ENCODE data around the gene KLHL21. TPM values are rescaled to one million over a fixed set of nuclear protein-coding genes. Genes with fewer than 3 reads are reported as not detected.

The KLHL21 gene
- total and polyA plus RNA-seq, 4 donors, result 8.7 to 30.4 (median 16.6) TPM

GRCh38 chr1:6603238-6603914 lies 707 bp upstream of the KLHL21 start:
- Histone ChIP-seq H3K9ac (ENCODE audit: low read depth in 1 of 2, low read length in 2 of 2) (peak overlapping the region; percentile 99), H3K9me3 (ENCODE audit: control insufficient read depth in 4 of 4, low read length in 3 of 4) (no peaks in the 10 kb centered on the region), H3K4me1 (ENCODE audit: control insufficient read depth in 4 of 4, insufficient read depth in 4 of 4, low read length in 3 of 4) (peaks cover 11 to 44% (median 33%) of the 10 kb centered on the region in 4 donors), H3K27ac (ENCODE audit: low read depth in 1 of 2, low read length in 2 of 2) (peak overlapping the region; percentile 98 to 100), H3K4me3 (ENCODE audit: low read depth in 1 of 3, low read length in 3 of 3) (peak overlapping the region; percentile 62 to 73 (median 73)), H3K27me3 (ENCODE audit: control insufficient read depth in 4 of 4, insufficient read depth in 4 of 4, low read length in 3 of 4) (no peaks in the 10 kb centered on the region), H3K36me3 (ENCODE audit: control insufficient read depth in 4 of 4, insufficient read depth in 3 of 4, low read depth in 1 of 4, low read length in 3 of 4) (peaks cover 0 to 5% (median 2%) of the 10 kb centered on the region in 4 donors)
- no peak for TF ChIP-seq FOXA1 (IDR thresholded peaks at IDR 0.05)
- TF ChIP-seq TAF1 (conservative IDR thresholded peaks at IDR 0.05), result peak; percentile 42
- WGBS, result under 1% methylated on average over 36 of the region's 36 CpGs
- DNase-seq (ENCODE audit: low spot score), result peak; percentile 72

DNA sequence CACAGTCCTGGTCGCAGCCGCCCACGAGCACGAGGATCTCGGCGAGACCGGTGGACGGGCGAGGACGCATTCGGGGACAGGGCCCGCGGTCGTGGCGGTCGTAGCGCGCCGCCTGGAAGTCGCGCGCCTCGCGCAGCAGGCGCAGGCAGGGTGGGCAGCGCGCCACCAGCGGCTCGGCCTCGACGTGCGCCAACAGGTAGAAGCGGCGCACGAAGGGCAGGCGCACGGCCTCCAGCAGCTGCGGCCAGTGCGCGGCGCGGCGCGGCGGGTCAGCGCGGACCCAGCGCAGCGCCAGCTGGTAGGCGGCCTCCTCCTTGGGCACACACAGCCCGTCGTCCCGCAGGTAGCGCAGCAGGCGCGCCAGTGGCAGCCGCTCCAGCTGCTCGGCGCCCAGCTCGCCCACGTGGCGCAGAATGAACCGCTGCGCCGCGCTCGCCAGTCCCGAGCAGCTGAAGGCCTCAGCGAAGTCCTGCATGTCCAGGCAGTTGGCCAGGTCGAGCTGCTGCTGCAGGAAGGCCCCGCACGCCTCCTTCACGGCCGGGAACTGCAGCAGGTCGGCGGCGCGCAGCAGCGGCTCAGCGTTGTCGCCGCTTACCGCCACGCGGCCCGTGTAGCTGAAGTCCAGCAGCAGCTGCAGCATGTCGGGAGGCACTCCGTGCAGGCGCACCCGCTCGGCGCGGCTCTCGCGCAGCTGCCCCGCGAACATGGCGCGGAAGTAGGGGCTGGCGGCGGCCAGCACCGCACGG lies 573 bp downstream of the KLHL21 start:
- WGBS, result under 1% methylated on average over 103 of the region's 103 CpGs
- no peak for TF ChIP-seq GABPA (IDR thresholded peaks at IDR 0.05 in 1 of 2, conservative IDR thresholded peaks at IDR 0.05 in 1 of 2)
- peaks cover 11 to 54% (median 40%) of the 10 kb centered on the region in 4 donors for H3K4me1 ChIP-seq (ENCODE audit: control insufficient read depth in 4 of 4, insufficient read depth in 4 of 4, low read length in 3 of 4)

DNA sequence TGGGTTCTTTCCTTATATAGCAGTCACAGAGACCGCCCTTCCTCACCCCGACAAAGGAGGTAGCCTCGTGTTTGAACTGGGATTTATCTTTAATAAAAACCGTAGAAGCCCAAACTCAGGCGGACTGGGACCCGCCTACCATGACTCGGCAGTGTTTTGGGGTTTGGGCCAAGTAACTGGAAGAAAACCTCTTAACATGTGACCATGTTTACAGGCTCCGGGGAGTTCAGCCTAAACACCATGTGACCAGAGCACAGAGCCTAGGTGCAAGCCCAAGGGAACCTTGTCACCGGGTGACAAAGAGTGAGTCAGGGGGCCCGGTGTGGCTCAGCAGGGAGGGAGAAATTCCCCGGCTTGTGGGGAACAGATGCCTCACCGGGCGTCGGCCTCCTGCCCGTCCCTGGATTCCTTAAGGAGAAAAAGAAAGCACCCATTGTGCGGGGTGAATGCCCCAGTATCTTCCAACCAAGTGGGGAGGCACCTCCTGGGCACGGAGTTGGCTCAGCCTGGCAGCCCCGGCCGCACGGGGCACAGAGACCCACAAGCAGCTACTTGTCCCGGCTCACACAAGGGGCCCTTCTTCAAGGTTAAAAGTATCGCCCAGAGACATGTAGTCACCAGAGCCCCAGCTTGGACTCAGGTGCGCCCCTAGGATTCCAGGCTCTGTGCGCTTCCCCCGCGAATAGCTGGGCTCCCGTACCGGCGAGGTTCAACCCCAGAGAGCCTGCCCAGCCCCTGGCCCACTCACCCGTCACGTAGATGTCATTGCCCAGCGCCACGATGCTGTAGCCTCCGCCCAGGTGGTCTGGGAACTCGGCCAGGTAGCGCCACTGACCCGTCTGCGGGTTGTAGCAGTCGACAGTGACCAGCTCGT lies 1.4 kb downstream of the KLHL21 start:
- DNase-seq (ENCODE audit: low spot score), result peak; percentile 88
- TF ChIP-seq HNF4G (IDR thresholded peaks at IDR 0.05) (no peak), MAX (IDR thresholded peaks at IDR 0.05) (peak; percentile 86), HNF4A (conservative IDR thresholded peaks at IDR 0.05) (peak; percentile 33 to 75), ATF3 (IDR thresholded peaks at IDR 0.05) (no peak), FOXA1 (IDR thresholded peaks at IDR 0.05) (peak; percentile 66), NR2F2 (IDR thresholded peaks at IDR 0.05) (peak; percentile 34), GABPA (IDR thresholded peaks at IDR 0.05 in 1 of 2, conservative IDR thresholded peaks at IDR 0.05 in 1 of 2) (peak in 1 of 2 donors; percentile 45), JUND (IDR thresholded peaks at IDR 0.05) (peak; percentile 34 to 58), SP1 (IDR thresholded peaks at IDR 0.05) (peak; percentile 54), YY1 (IDR thresholded peaks at IDR 0.05) (peak; percentile 83), TAF1 (conservative IDR thresholded peaks at IDR 0.05) (peak; percentile 65), EGR1 (IDR thresholded peaks at IDR 0.05; ENCODE audit: low read depth in 2 of 2) (no peak), REST (IDR thresholded peaks at IDR 0.05) (peak; percentile 83), RXRA (IDR thresholded peaks at IDR 0.05) (peak; percentile 55 to 82)
- TF ChIP-seq, protein P1, sequence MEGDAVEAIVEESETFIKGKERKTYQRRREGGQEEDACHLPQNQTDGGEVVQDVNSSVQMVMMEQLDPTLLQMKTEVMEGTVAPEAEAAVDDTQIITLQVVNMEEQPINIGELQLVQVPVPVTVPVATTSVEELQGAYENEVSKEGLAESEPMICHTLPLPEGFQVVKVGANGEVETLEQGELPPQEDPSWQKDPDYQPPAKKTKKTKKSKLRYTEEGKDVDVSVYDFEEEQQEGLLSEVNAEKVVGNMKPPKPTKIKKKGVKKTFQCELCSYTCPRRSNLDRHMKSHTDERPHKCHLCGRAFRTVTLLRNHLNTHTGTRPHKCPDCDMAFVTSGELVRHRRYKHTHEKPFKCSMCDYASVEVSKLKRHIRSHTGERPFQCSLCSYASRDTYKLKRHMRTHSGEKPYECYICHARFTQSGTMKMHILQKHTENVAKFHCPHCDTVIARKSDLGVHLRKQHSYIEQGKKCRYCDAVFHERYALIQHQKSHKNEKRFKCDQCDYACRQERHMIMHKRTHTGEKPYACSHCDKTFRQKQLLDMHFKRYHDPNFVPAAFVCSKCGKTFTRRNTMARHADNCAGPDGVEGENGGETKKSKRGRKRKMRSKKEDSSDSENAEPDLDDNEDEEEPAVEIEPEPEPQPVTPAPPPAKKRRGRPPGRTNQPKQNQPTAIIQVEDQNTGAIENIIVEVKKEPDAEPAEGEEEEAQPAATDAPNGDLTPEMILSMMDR (IDR thresholded peaks at IDR 0.05; ENCODE audit: low read depth, low read length, missing input control), result no peak

More for the DNA sequence above, 573 bp downstream of the KLHL21 start:
- Histone ChIP-seq H3K9me3 (ENCODE audit: control insufficient read depth in 4 of 4, low read length in 3 of 4) (no peaks in the 10 kb centered on the region), H3K27ac (ENCODE audit: low read depth in 1 of 2, low read length in 2 of 2) (peak overlapping the region; percentile 82 to 98), H3K9ac (ENCODE audit: low read depth in 1 of 2, low read length in 2 of 2) (peak overlapping the region; percentile 61 to 81), H3K36me3 (ENCODE audit: control insufficient read depth in 4 of 4, insufficient read depth in 3 of 4, low read depth in 1 of 4, low read length in 3 of 4) (peaks cover 4 to 10% (median 6%) of the 10 kb centered on the region in 4 donors), H3K4me3 (ENCODE audit: low read depth in 1 of 3, low read length in 3 of 3) (peak overlapping the region; percentile 73 to 82 (median 78)), H3K27me3 (ENCODE audit: control insufficient read depth in 4 of 4, insufficient read depth in 4 of 4, low read length in 3 of 4) (no peaks in the 10 kb centered on the region)
- DNase-seq (ENCODE audit: low spot score), result peak; percentile 67

More for the DNA sequence above, 1.4 kb downstream of the KLHL21 start:
- Histone ChIP-seq H3K4me3 (ENCODE audit: low read depth in 1 of 3, low read length in 3 of 3) (peak overlapping the region; percentile 73 to 82 (median 78)), H3K4me1 (ENCODE audit: control insufficient read depth in 4 of 4, insufficient read depth in 4 of 4, low read length in 3 of 4) (peaks cover 11 to 60% (median 44%) of the 10 kb centered on the region in 4 donors), H3K27me3 (ENCODE audit: control insufficient read depth in 4 of 4, insufficient read depth in 4 of 4, low read length in 3 of 4) (no peaks in the 10 kb centered on the region), H3K9me3 (ENCODE audit: control insufficient read depth in 4 of 4, low read length in 3 of 4) (no peaks in the 10 kb centered on the region), H3K36me3 (ENCODE audit: control insufficient read depth in 4 of 4, insufficient read depth in 3 of 4, low read depth in 1 of 4, low read length in 3 of 4) (peaks cover 5 to 13% (median 9%) of the 10 kb centered on the region in 4 donors), H3K9ac (ENCODE audit: low read depth in 1 of 2, low read length in 2 of 2) (peak overlapping the region; percentile 61 to 84), H3K27ac (ENCODE audit: low read depth in 1 of 2, low read length in 2 of 2) (peak overlapping the region; percentile 82 to 98)
- WGBS, result under 1% methylated on average over 40 of the region's 40 CpGs
